ENCODE data around the gene FZD7. TPM values are rescaled to one million over a fixed set of nuclear protein-coding genes. Genes with fewer than 3 reads are reported as not detected.

The FZD7 gene
- total and polyA plus RNA-seq, 9 of the 15 experiments (the other 6 are each of a cell fraction or from before 2014, with no cell fraction given), result 0.11 to 2.4 (median 0.69) TPM

DNA sequence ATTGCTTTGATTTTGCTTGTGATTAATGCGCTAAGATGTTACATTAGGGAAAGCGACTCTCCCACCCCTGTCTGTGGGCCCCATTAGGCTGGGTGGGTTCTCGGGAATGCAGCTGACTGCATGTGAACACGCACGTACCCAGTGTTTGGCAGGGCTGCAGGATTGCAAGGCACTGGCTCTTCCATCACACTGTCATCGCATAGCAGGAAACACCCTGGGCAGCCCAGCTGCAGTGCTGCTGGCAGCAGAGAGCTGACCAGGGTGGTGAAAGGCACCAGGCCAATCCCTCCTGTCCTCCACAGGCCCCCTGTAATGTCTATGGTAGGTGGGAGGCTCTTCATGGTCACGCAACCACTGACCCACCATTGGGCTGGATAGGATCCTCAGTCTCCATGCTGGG is 34.4 kb upstream of the FZD7 start:
- WGBS (ENCODE audit: insufficient coverage, low coverage, missing lambda C conversion rate), result 18% methylated on average over 7 of the region's 7 CpGs
- no peaks in the 10 kb centered on the region for H3K36me3 ChIP-seq (ENCODE audit: control insufficient read depth, insufficient read depth, low read length)
- no peaks in the 10 kb centered on the region for H3K9me1 ChIP-seq (ENCODE audit: control insufficient read depth, insufficient read depth, low read length)
- H3K27me3 ChIP-seq (ENCODE audit: control insufficient read depth in 2 of 2, insufficient read depth in 2 of 2, low read length in 2 of 2), result peaks cover 2 to 26% of the 10 kb centered on the region in 2 experiments; a peak in 3 of 5 replicates
- H2AFZ ChIP-seq (ENCODE audit: low read depth, low read length), result no peak overlapping the region
- TF ChIP-seq PTTG1 (tag; IDR thresholded peaks at IDR 0.05; ENCODE audit: low read depth), result no peak
- no peak for TF ChIP-seq HNRNPL (IDR thresholded peaks at IDR 0.05; ENCODE audit: low read depth, low read length)
- TF ChIP-seq BDP1 (IDR thresholded peaks at IDR 0.05; ENCODE audit: insufficient read depth, insufficient read length), result no peak
- no peak for TF ChIP-seq ZNF133 (CRISPR knock-in tag; IDR thresholded peaks at IDR 0.05)
- TF ChIP-seq ZBTB17 (CRISPR knock-in tag; IDR thresholded peaks at IDR 0.05), result no peak
- no peak for TF ChIP-seq POLR2B (IDR thresholded peaks at IDR 0.05; ENCODE audit: low read depth, partially characterized antibody)
- no peaks in the 10 kb centered on the region for H3K79me2 ChIP-seq (ENCODE audit: control insufficient read depth, insufficient read depth, low read length)
- ATAC-seq (no peak), DNase-seq (ENCODE audit: extremely low read depth in 1 of 4, low spot score in 3 of 4) (no peak), FAIRE-seq (no peak)
- no peak overlapping the region for H3K4me2 ChIP-seq (ENCODE audit: insufficient read depth, low read length)
- H3K4me1 ChIP-seq (replicated peaks in 1 of 2; ENCODE audit: control insufficient read depth in 2 of 2, insufficient read depth in 2 of 2, low read length in 2 of 2), result no peaks in the 10 kb centered on the region
- no TSS peak for BruUV-seq (replicated peaks)
- H3K27ac ChIP-seq (ENCODE audit: extremely low read depth, low read depth, low read length), result no peak overlapping the region
- in situ Hi-C loops (cut with MboI) (no loop called here), intact Hi-C loops (cut with micrococcal nuclease) (no loop called here)
- ChIA-PET POLR2A (no interaction called here), CTCF (ENCODE audit: low intra/inter-chr PET ratio) (no interaction called here)
- H3K9ac ChIP-seq (ENCODE audit: insufficient read depth in 1 of 2, low read depth in 2 of 2, low read length in 2 of 2), result no peak overlapping the region
- H3K4me3 ChIP-seq, result no peak overlapping the region
- no peaks in the 10 kb centered on the region for H3K9me3 ChIP-seq (replicated peaks; ENCODE audit: control insufficient read depth, insufficient read depth, low read depth, low read length)
- no peaks in the 10 kb centered on the region for H4K20me1 ChIP-seq (replicated peaks; ENCODE audit: control insufficient read depth, insufficient read depth, low read length)

DNA sequence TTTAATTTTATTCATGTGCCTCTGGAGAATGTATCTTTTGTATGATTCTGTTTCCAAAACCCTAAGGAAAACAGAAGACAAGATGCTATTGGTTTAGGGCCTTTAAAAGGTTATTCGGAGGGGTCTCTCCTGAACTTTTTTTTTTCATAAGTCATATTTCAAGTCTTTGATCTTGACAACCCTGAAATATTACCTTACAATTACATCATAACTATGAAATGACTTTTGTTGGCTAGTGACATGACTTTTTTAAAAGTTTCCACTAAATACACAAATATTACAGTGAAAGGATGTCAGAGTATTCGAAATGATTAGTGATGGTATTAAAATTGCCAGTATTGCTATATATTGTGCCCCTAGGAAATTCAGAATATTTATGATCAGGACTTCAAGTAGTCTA is 31.8 kb upstream of the FZD7 start:
- H3K27me3 ChIP-seq (ENCODE audit: control insufficient read depth in 2 of 2, insufficient read depth in 2 of 2, low read length in 2 of 2), result peaks cover 0 to 20% of the 10 kb centered on the region in 2 experiments; a peak in 2 of 5 replicates
- H4K20me1 ChIP-seq (replicated peaks; ENCODE audit: control insufficient read depth, insufficient read depth, low read length), result no peaks in the 10 kb centered on the region
- H3K4me2 ChIP-seq (ENCODE audit: insufficient read depth, low read length), result no peak overlapping the region
- no TSS peak for BruUV-seq (replicated peaks)
- intact Hi-C loops (cut with micrococcal nuclease) (no loop called here), in situ Hi-C loops (cut with MboI) (no loop called here)
- WGBS (ENCODE audit: insufficient coverage, low coverage, missing lambda C conversion rate), result 10% methylated on average over 2 of the region's 2 CpGs
- H3K9me1 ChIP-seq (ENCODE audit: control insufficient read depth, insufficient read depth, low read length), result no peaks in the 10 kb centered on the region
- no peak overlapping the region for H3K27ac ChIP-seq (ENCODE audit: extremely low read depth, low read depth, low read length)
- ChIA-PET CTCF (ENCODE audit: low intra/inter-chr PET ratio) (no interaction called here), POLR2A (no interaction called here)
- no peak for ATAC-seq
- no peak for FAIRE-seq
- no peak for DNase-seq (ENCODE audit: extremely low read depth in 1 of 4, low spot score in 3 of 4)
- no peaks in the 10 kb centered on the region for H3K4me1 ChIP-seq (replicated peaks in 1 of 2; ENCODE audit: control insufficient read depth in 2 of 2, insufficient read depth in 2 of 2, low read length in 2 of 2)
- H3K36me3 ChIP-seq (ENCODE audit: control insufficient read depth, insufficient read depth, low read length), result no peaks in the 10 kb centered on the region
- no peak overlapping the region for H2AFZ ChIP-seq (ENCODE audit: low read depth, low read length)
- H3K4me3 ChIP-seq, result no peak overlapping the region
- no peaks in the 10 kb centered on the region for H3K79me2 ChIP-seq (ENCODE audit: control insufficient read depth, insufficient read depth, low read length)
- no peaks in the 10 kb centered on the region for H3K9me3 ChIP-seq (replicated peaks; ENCODE audit: control insufficient read depth, insufficient read depth, low read depth, low read length)
- no peak overlapping the region for H3K9ac ChIP-seq (ENCODE audit: insufficient read depth in 1 of 2, low read depth in 2 of 2, low read length in 2 of 2)
- TF ChIP-seq, protein P1, sequence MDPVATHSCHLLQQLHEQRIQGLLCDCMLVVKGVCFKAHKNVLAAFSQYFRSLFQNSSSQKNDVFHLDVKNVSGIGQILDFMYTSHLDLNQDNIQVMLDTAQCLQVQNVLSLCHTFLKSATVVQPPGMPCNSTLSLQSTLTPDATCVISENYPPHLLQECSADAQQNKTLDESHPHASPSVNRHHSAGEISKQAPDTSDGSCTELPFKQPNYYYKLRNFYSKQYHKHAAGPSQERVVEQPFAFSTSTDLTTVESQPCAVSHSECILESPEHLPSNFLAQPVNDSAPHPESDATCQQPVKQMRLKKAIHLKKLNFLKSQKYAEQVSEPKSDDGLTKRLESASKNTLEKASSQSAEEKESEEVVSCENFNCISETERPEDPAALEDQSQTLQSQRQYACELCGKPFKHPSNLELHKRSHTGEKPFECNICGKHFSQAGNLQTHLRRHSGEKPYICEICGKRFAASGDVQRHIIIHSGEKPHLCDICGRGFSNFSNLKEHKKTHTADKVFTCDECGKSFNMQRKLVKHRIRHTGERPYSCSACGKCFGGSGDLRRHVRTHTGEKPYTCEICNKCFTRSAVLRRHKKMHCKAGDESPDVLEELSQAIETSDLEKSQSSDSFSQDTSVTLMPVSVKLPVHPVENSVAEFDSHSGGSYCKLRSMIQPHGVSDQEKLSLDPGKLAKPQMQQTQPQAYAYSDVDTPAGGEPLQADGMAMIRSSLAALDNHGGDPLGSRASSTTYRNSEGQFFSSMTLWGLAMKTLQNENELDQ (CRISPR knock-in tag; IDR thresholded peaks at IDR 0.05; ENCODE audit: borderline replicate concordance), result no peak
- TF ChIP-seq, protein P2, sequence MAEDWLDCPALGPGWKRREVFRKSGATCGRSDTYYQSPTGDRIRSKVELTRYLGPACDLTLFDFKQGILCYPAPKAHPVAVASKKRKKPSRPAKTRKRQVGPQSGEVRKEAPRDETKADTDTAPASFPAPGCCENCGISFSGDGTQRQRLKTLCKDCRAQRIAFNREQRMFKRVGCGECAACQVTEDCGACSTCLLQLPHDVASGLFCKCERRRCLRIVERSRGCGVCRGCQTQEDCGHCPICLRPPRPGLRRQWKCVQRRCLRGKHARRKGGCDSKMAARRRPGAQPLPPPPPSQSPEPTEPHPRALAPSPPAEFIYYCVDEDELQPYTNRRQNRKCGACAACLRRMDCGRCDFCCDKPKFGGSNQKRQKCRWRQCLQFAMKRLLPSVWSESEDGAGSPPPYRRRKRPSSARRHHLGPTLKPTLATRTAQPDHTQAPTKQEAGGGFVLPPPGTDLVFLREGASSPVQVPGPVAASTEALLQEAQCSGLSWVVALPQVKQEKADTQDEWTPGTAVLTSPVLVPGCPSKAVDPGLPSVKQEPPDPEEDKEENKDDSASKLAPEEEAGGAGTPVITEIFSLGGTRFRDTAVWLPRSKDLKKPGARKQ (CRISPR knock-in tag; IDR thresholded peaks at IDR 0.05), result no peak
- no peak for TF ChIP-seq TAF7 (tag; IDR thresholded peaks at IDR 0.05)

Measured in K562 (cell line).